Measurements from ENCODE around the gene KRTAP4-16.

DNA sequence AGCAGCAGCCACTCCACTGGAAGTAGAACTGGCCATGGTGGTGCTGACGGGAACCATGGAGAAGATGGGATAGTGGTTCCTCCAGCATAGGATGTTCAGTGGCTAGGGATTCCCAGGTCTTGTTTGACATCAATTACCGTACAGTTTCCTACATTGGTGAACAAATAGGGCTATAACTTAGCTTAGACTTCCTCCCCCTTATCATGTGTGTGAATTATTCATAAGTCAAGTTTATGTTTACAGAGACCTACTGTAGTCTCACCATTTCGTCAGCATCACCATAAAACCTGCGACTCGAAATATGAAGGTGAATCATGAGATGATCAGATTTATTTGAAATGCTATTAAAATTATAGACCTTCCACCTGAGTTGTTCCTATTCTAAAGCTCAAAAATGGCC lies 43.3 kb downstream of the KRTAP4-16 start:
- TF ChIP-seq EZH2phosphoT487 (IDR thresholded peaks at IDR 0.05) (no peak), EZH2 (IDR thresholded peaks at IDR 0.05) (no peak)
- TF ChIP-seq, protein P1, sequence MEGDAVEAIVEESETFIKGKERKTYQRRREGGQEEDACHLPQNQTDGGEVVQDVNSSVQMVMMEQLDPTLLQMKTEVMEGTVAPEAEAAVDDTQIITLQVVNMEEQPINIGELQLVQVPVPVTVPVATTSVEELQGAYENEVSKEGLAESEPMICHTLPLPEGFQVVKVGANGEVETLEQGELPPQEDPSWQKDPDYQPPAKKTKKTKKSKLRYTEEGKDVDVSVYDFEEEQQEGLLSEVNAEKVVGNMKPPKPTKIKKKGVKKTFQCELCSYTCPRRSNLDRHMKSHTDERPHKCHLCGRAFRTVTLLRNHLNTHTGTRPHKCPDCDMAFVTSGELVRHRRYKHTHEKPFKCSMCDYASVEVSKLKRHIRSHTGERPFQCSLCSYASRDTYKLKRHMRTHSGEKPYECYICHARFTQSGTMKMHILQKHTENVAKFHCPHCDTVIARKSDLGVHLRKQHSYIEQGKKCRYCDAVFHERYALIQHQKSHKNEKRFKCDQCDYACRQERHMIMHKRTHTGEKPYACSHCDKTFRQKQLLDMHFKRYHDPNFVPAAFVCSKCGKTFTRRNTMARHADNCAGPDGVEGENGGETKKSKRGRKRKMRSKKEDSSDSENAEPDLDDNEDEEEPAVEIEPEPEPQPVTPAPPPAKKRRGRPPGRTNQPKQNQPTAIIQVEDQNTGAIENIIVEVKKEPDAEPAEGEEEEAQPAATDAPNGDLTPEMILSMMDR (IDR thresholded peaks at IDR 0.05) = no peak
